LNCAP (cell line): Measurements from ENCODE around the gene RARB.

Source experiments
- CTCF ChIP-seq: fragments of 450-650 bp; IDR thresholded peaks from 2 replicates; pipeline ENCODE4 v1.5.1; 2017; ENCODE audit warnings: mild to moderate bottlenecking

RARB gene

GRCh38 chr3:25547943-25548674, 120.0 kb downstream of the RARB start:
- no peak for TF ChIP-seq CTCF

- no peak for TF ChIP-seq CTCF
These were observed 120.8 kb downstream of the RARB start for GRCh38 chr3:25548836-25549235.

- no peak for TF ChIP-seq CTCF
These were observed 124.2 kb downstream of the RARB start for GRCh38 chr3:25552251-25552650.

- TF ChIP-seq CTCF = no peak
These were observed 126.3 kb downstream of the RARB start for GRCh38 chr3:25554376-25554775.

GRCh38 chr3:25555695-25556437, 127.8 kb downstream of the RARB start:
- TF ChIP-seq CTCF = no peak

GRCh38 chr3:25556447-25556846, 128.4 kb downstream of the RARB start:
- TF ChIP-seq CTCF = no peak

- no peak for TF ChIP-seq CTCF
These were observed 129.6 kb downstream of the RARB start for GRCh38 chr3:25557694-25558093.
